ENCODE measurements around the gene CACFD1. TPM values are rescaled to one million over a fixed set of nuclear protein-coding genes. Genes with fewer than 3 reads are reported as not detected.

CACFD1 gene
- total and polyA plus RNA-seq, 2 of the 4 experiments (the other 2 are of a cell fraction) = 2.0 to 6.6 TPM

DNA sequence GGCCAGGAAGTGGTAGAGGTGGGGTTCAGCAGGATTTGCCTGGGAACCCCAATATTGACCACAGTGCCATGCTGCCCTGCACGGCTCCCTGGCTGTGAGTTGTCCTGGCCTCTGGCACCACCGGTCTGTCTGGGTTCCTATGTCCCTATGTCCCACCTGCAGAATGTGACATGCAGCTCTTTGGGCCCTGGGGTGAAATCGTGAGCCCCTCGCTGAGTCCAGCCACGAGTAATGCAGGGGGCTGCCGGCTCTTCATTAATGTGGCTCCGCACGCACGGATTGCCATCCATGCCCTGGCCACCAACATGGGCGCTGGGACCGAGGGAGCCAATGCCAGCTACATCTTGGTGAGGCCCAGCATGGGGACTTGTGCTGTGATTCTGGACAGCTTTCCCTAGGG lies 2.0 kb upstream of the CACFD1 start:
- ATAC-seq (ENCODE audit: low read depth) (no peak), DNase-seq (no peak)
- intact Hi-C loops (cut with micrococcal nuclease) (loop anchor here (5.0 kb wide), 1 partner anchor 35 kb away; the partner anchor contains the start of gene ADAMTS13), dilution Hi-C loops (cut with HindIII; ENCODE audit: low sequenced_read_pairs, unreplicated experiment) (no loop called here), in situ Hi-C loops (cut with MboI; ENCODE audit: low sequenced_read_pairs) (no loop called here)
- Histone ChIP-seq H3K27me3 (ENCODE audit: control insufficient read depth, insufficient read depth, low read length) (no peaks in the 10 kb centered on the region), H4K8ac (ENCODE audit: low read depth in 2 of 2, low read length in 2 of 2) (no peak overlapping the region), H3K27ac (ENCODE audit: insufficient read depth, low read length) (no peak overlapping the region), H2AFZ (replicated peaks; ENCODE audit: low read length, poor library complexity) (no peak overlapping the region), H3K23ac (ENCODE audit: low read depth, low read length) (no peak overlapping the region), H3K18ac (ENCODE audit: low read depth, low read length) (no peak overlapping the region), H3K9ac (ENCODE audit: low read depth, low read length) (no peak overlapping the region), H2BK5ac (ENCODE audit: low read depth, low read length, poor library complexity, severe bottlenecking) (no peak overlapping the region), H2AK9ac (replicated peaks; ENCODE audit: low read depth, low read length, poor library complexity) (no peak overlapping the region), H3K4me2 (ENCODE audit: low read depth, low read length) (no peak overlapping the region), H3K56ac (ENCODE audit: extremely low read depth, insufficient read depth, low read length) (no peak overlapping the region), H3K4ac (ENCODE audit: low read depth, low read length) (no peak overlapping the region), H2BK15ac (ENCODE audit: low read depth, low read length) (no peak overlapping the region), H3K9me1 (ENCODE audit: insufficient read depth, low read length) (0 out of 2 replicates have a peak, but pooled peaks cover 4% of the 10 kb centered on the region), H3K14ac (replicated peaks; ENCODE audit: low read depth, low read length) (no peak overlapping the region), H2AK5ac (ENCODE audit: low read depth, low read length) (no peak overlapping the region), H3K4me3 (ENCODE audit: insufficient read depth, low read depth, low read length) (no peak overlapping the region), H4K20me1 (ENCODE audit: insufficient read depth, low read length) (no peaks in the 10 kb centered on the region), H3K36me3 (ENCODE audit: control insufficient read depth, insufficient read depth, low read length) (no peaks in the 10 kb centered on the region), H3K4me1 (ENCODE audit: control insufficient read depth, insufficient read depth, low read length) (peaks cover 7% of the 10 kb centered on the region; the same call in 1 of the 2 replicates), H4K91ac (ENCODE audit: insufficient read depth, low read depth, low read length) (no peak overlapping the region), H2BK120ac (ENCODE audit: low read depth, low read length) (no peak overlapping the region), H2BK20ac (ENCODE audit: low read depth, low read length) (no peak overlapping the region), H4K5ac (ENCODE audit: low read depth, low read length) (no peak overlapping the region), H3K9me3 (ENCODE audit: control insufficient read depth, insufficient read depth, low read length) (no peaks in the 10 kb centered on the region), H3K79me1 (ENCODE audit: low read depth in 1 of 2, low read length in 2 of 2) (peaks cover 0 to 6% of the 10 kb centered on the region in 2 experiments; a peak in 2 of 4 replicates)
- TF ChIP-seq POLR2A (IDR thresholded peaks at IDR 0.05; ENCODE audit: low read depth, low read length) (no peak), RAD21 (IDR thresholded peaks at IDR 0.05; ENCODE audit: low read length) (no peak), ELK1 (IDR thresholded peaks at IDR 0.05; ENCODE audit: borderline replicate concordance, low read depth, low read length) (no peak), SMC3 (IDR thresholded peaks at IDR 0.05; ENCODE audit: low read depth, low read length) (no peak), RCOR1 (IDR thresholded peaks at IDR 0.05; ENCODE audit: insufficient replicate concordance, low read length) (no peak), CHD1 (IDR thresholded peaks at IDR 0.05; ENCODE audit: low read depth, low read length) (no peak), MXI1 (IDR thresholded peaks at IDR 0.05; ENCODE audit: borderline replicate concordance, low read depth, low read length) (no peak), NFE2L2 (IDR thresholded peaks at IDR 0.05; ENCODE audit: low read depth, low read length) (no peak), MAZ (IDR thresholded peaks at IDR 0.05; ENCODE audit: borderline replicate concordance, low read depth, low read length) (no peak), CEBPB (IDR thresholded peaks at IDR 0.05; ENCODE audit: low read depth, low read length) (no peak), BHLHE40 (IDR thresholded peaks at IDR 0.05; ENCODE audit: low read depth, low read length) (no peak), RFX5 (IDR thresholded peaks at IDR 0.05; ENCODE audit: low read depth, low read length) (no peak), MAFK (IDR thresholded peaks at IDR 0.05; ENCODE audit: low read depth, low read length) (no peak), FOS (IDR thresholded peaks at IDR 0.05; ENCODE audit: low read depth, low read length) (no peak)
- TF ChIP-seq, protein P1, sequence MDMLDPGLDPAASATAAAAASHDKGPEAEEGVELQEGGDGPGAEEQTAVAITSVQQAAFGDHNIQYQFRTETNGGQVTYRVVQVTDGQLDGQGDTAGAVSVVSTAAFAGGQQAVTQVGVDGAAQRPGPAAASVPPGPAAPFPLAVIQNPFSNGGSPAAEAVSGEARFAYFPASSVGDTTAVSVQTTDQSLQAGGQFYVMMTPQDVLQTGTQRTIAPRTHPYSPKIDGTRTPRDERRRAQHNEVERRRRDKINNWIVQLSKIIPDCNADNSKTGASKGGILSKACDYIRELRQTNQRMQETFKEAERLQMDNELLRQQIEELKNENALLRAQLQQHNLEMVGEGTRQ (IDR thresholded peaks at IDR 0.05; ENCODE audit: low read depth, low read length) = no peak
- TF ChIP-seq, protein P2, sequence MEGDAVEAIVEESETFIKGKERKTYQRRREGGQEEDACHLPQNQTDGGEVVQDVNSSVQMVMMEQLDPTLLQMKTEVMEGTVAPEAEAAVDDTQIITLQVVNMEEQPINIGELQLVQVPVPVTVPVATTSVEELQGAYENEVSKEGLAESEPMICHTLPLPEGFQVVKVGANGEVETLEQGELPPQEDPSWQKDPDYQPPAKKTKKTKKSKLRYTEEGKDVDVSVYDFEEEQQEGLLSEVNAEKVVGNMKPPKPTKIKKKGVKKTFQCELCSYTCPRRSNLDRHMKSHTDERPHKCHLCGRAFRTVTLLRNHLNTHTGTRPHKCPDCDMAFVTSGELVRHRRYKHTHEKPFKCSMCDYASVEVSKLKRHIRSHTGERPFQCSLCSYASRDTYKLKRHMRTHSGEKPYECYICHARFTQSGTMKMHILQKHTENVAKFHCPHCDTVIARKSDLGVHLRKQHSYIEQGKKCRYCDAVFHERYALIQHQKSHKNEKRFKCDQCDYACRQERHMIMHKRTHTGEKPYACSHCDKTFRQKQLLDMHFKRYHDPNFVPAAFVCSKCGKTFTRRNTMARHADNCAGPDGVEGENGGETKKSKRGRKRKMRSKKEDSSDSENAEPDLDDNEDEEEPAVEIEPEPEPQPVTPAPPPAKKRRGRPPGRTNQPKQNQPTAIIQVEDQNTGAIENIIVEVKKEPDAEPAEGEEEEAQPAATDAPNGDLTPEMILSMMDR (conservative IDR thresholded peaks at IDR 0.05; ENCODE audit: low read depth, low read length) = no peak
- 90% methylated on average over 10 of the region's 11 CpGs; no CpG with 5 or more reads in 1 of the 2 experiments for WGBS, 2 experiments (ENCODE audit: extremely low coverage in 2 of 2, insufficient read length in 1 of 2)
- POLR2A ChIA-PET (ENCODE audit: unreplicated experiment) = no interaction called here
- BruUV-seq (replicated peaks) = no TSS peak
- CTCF ChIA-PET = no interaction called here

Data from IMR-90 (cell line).